ENCODE data around the gene LARGE1.

The LARGE1 gene

DNA sequence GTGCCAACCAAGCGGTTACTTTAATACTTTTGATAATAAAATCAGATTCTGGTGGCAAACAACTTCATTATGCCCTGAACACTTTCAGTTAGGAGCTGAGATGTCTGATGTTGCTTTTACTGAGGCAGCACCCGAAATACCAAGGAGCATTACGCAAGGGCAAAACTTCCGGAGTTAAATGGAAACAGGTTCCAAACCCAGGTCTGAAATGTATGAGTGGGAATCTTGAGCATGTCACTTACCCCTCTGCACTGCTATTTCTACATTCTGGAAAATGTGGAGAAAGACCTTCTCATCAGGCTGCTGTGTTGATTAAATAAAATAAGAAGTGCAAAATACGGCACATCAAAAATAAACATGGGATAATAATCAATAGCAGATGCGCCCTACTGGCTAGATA lies 315.1 kb downstream of the LARGE1 start:
- TF ChIP-seq, protein P1, sequence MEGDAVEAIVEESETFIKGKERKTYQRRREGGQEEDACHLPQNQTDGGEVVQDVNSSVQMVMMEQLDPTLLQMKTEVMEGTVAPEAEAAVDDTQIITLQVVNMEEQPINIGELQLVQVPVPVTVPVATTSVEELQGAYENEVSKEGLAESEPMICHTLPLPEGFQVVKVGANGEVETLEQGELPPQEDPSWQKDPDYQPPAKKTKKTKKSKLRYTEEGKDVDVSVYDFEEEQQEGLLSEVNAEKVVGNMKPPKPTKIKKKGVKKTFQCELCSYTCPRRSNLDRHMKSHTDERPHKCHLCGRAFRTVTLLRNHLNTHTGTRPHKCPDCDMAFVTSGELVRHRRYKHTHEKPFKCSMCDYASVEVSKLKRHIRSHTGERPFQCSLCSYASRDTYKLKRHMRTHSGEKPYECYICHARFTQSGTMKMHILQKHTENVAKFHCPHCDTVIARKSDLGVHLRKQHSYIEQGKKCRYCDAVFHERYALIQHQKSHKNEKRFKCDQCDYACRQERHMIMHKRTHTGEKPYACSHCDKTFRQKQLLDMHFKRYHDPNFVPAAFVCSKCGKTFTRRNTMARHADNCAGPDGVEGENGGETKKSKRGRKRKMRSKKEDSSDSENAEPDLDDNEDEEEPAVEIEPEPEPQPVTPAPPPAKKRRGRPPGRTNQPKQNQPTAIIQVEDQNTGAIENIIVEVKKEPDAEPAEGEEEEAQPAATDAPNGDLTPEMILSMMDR (IDR thresholded peaks at IDR 0.05) = no peak

DNA sequence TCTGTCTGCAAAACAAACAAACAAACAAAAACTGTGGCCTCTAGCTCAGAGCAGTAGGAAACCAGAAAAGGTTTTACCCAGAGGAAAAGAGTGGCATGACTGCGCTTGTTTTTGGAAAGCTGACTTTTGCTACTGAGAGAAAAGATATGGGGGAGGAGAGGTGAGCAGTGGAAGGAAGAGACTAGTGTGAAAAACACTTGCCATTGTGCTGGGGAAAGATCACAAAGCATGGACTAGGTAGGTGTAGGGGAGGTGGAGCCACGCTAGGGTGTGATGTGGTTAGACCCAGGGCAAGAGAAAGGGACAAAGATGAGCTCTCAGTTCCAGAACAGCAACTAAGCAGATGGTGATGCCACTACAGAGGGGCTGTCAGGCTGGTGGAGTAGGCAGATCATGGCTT lies 319.2 kb downstream of the LARGE1 start:
- TF ChIP-seq, protein P1 (IDR thresholded peaks at IDR 0.05) = no peak

DNA sequence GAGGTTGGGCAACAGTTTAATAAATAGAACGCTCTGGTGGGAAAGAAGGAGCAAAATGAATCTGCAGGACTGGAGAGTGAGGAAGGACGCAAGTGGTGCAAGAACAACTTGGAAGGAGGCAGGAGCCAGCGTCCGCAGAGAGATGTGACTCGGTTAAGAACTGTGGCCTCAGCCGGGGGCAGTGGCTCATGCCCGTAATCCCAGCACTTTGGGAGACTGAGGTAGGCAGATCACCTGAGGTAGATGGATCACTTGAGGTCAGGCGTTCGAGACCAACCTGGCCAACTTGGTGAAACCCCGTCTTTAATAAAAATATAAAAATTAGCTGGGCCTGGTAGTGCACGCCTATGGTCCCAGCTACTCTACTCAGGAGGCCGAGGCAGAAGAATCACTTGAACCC lies 319.7 kb downstream of the LARGE1 start:
- TF ChIP-seq, protein P1 (IDR thresholded peaks at IDR 0.05) = no peak

DNA sequence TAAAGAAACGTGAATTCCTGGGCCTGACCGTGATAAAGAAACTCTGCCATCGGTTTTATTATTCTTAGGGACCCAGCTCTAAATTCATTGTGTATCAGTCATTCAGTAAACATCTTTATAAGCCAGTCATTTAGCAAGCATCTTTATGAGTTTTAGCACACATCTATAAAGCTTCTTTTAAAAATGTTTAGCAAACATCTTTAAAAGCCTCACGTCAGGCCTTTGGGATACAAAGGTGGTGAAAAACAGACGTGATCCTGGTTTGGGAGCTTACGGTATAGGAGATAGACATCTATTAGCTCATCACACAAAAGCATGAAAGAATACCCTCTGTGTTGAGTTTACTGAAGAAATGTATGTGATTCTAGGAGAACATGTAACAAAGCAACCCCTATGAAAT lies 320.2 kb downstream of the LARGE1 start:
- TF ChIP-seq, protein P1 (IDR thresholded peaks at IDR 0.05) = no peak

DNA sequence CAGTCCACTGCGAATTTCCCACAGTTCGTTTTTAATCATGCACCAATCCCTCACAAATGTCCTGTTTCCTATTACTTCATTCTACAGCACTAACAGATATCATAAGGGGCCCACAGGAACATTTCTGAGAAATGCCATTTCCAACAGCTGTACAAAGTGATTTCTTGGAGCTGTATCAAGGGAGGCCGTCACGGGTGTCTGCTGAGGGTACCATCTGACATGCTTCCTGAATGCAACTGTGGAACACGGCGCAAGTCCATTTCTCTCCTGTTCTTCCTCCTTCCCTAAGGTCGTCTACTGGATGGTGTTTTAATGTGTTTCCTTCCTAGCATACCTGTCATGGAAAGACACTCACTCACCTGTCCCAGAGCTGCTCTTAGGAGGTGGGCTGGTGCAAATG lies 320.7 kb downstream of the LARGE1 start:
- TF ChIP-seq, protein P1 (IDR thresholded peaks at IDR 0.05) = no peak

DNA sequence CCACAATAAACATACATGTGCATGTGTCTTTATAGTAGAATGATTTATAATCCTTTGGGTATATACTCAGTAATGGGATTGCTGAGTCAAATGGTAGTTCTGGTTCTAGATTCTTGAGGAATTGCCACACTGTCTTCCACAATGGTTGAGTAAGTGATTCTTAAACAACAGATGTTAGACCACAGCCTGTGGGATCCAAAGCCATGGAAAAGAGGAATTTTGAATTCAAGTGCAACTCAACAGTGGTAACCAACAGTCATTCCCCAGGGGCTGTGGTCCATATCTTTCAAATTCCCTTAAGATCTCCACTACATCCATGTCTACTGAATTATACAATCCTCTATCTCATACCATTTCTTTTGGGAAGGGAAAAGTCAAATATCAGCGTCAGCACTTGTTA lies 321.5 kb downstream of the LARGE1 start:
- TF ChIP-seq, protein P1 (IDR thresholded peaks at IDR 0.05) = no peak

DNA sequence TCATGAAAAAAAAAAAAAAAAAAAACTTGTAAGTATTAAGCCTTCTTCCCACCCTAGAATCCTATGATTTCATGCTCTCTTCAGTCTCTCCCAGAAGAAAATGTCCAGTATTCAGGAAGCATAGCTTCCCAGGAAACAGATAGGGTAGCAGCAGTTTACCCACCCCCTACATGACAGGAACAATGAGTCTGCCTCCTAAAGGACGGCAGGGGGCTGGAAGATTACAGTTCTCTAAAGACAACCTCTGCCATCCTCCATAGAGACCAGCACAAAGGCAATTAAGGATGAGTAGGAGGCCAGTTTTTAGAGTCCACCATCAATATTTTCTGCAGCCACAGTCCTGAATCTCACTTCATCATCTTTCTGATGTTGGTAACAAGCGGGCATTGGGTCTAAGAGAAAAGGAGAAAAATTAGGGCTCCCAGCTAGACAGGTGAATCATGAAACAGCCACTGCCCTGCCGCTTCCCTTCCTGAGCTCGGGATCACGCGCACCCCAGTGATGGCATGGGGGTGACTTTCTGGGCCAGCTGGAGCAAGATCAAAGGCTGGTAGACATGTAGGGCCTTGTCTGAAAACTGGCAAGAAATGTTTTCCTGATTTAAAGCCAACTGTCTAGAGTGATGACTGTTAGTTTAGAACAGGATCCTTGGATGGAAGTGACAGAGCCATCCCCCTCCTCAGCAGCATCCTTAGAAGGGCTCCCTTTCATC lies 322.8 kb downstream of the LARGE1 start:
- TF ChIP-seq, protein P1 (IDR thresholded peaks at IDR 0.05) = no peak

DNA sequence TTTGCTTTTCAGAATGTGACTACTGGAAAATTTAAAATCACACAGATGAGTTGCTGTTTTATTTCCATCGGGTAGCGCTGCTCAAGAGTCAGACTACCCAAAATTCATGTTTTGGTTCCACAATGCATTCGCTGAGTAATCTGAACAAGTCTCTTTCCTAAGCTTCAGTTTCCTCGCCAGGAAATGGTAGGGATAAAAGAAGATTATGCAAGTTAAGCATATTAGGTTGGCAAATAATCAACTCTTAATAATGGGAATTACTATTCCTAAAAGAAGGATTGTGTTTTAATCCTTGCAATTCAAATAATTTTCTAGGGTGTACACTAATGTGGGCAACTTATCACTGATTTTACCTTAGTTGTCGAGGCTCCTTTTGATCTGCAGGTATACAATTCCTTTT lies 326.5 kb downstream of the LARGE1 start:
- TF ChIP-seq, protein P1 (IDR thresholded peaks at IDR 0.05) = no peak
